Measurements from ENCODE around the gene C1orf216. TPM values are rescaled to one million over a fixed set of nuclear protein-coding genes. Genes with fewer than 3 reads are reported as not detected.
"Not testable (repeated sequence)": the region's sequence is repeated elsewhere in the genome, so short reads cannot be mapped to it uniquely, and the experiment has no call there.

Gene C1orf216
- total and polyA plus RNA-seq, 7 donors: 2.1 to 32.5 (median 21.6) TPM

GRCh38 chr1:35707601-35708440, 10.9 kb downstream of the C1orf216 start:
- intact Hi-C loops (cut with DNase I): no loop called here
- H3K4me1 ChIP-seq: peaks cover 0 to 17% (median 16%) of the 10 kb centered on the region in 4 donors
- no peaks in the 10 kb centered on the region for H3K36me3 ChIP-seq
- 1% methylated on average over 76 of the region's 76 CpGs for WGBS, 2 donors
- H3K4me3 ChIP-seq: peak overlapping the region; percentile 27 to 75 (median 56)
- peaks cover 2 to 40% (median 28%) of the 10 kb centered on the region in 3 donors for H3K27me3 ChIP-seq
- DNase-seq: no peak
- H3K9me3 ChIP-seq: no peaks in the 10 kb centered on the region
- peak overlapping the region in 1 of 4 donors; percentile 14 for H3K27ac ChIP-seq
- TF ChIP-seq POLR2A (IDR thresholded peaks at IDR 0.05) (no peak), EP300 (IDR thresholded peaks at IDR 0.05) (no peak), CTCF (IDR thresholded peaks at IDR 0.05) (no peak), POLR2AphosphoS5 (IDR thresholded peaks at IDR 0.05) (no peak)

GRCh38 chr1:35706846-35707600, 11.7 kb downstream of the C1orf216 start:
- peak overlapping the region; percentile 27 to 75 (median 56) for H3K4me3 ChIP-seq
- no peaks in the 10 kb centered on the region for H3K36me3 ChIP-seq

GRCh38 chr1:35702508-35702907, 16.2 kb downstream of the C1orf216 start:
- WGBS, 2 donors: 28 to 36% methylated on average over 7 of the region's 7 CpGs

More at GRCh38 chr1:35706846-35707600, 11.7 kb downstream of the C1orf216 start:
- intact Hi-C loops (cut with DNase I): no loop called here
- Histone ChIP-seq H3K4me1 (peaks cover 0 to 17% (median 16%) of the 10 kb centered on the region in 4 donors), H3K27me3 (peaks cover 2 to 48% (median 36%) of the 10 kb centered on the region in 3 donors), H3K27ac (no peak overlapping the region), H3K9me3 (no peaks in the 10 kb centered on the region)
- DNase-seq: no peak
- WGBS, 2 donors: 37% methylated on average over 28 to 29 of the region's 29 CpGs
- TF ChIP-seq CTCF (IDR thresholded peaks at IDR 0.05) (no peak), EP300 (IDR thresholded peaks at IDR 0.05) (no peak), POLR2AphosphoS5 (IDR thresholded peaks at IDR 0.05) (no peak), POLR2A (IDR thresholded peaks at IDR 0.05) (no peak)

GRCh38 chr1:35699152-35699551, 19.5 kb downstream of the C1orf216 start:
- H3K27me3 ChIP-seq: peaks cover 0 to 60% (median 48%) of the 10 kb centered on the region in 3 donors
- intact Hi-C loops (cut with DNase I): not testable (repeated sequence)
- WGBS, 2 donors: 98 to 100% methylated on average over 1 of the region's 1 CpG

More at GRCh38 chr1:35702508-35702907, 16.2 kb downstream of the C1orf216 start:
- Histone ChIP-seq H3K27me3 (peaks cover 2 to 72% (median 52%) of the 10 kb centered on the region in 3 donors), H3K27ac (no peak overlapping the region), H3K36me3 (no peaks in the 10 kb centered on the region), H3K9me3 (no peaks in the 10 kb centered on the region), H3K4me3 (no peak overlapping the region), H3K4me1 (peaks cover 0 to 4% (median 4%) of the 10 kb centered on the region in 4 donors)
- TF ChIP-seq CTCF (IDR thresholded peaks at IDR 0.05) (no peak), POLR2A (IDR thresholded peaks at IDR 0.05) (no peak), EP300 (IDR thresholded peaks at IDR 0.05) (no peak), POLR2AphosphoS5 (IDR thresholded peaks at IDR 0.05) (no peak)
- no peak for DNase-seq
- intact Hi-C loops (cut with DNase I): no loop called here

GRCh38 chr1:35692317-35692716, 26.4 kb downstream of the C1orf216 start:
- TF ChIP-seq POLR2A (IDR thresholded peaks at IDR 0.05): no peak
- no peak for TF ChIP-seq CTCF (IDR thresholded peaks at IDR 0.05)
- no peak for TF ChIP-seq EP300 (IDR thresholded peaks at IDR 0.05)
- TF ChIP-seq POLR2AphosphoS5 (IDR thresholded peaks at IDR 0.05): no peak
- Histone ChIP-seq H3K27me3 (peaks cover 0 to 5% (median 3%) of the 10 kb centered on the region in 3 donors), H3K9me3 (no peaks in the 10 kb centered on the region), H3K36me3 (no peaks in the 10 kb centered on the region), H3K4me1 (no peaks in the 10 kb centered on the region), H3K4me3 (no peak overlapping the region), H3K27ac (no peak overlapping the region)
- intact Hi-C loops (cut with DNase I): no loop called here
- no peak for DNase-seq
- 70 to 74% methylated on average over 2 of the region's 2 CpGs for WGBS, 2 donors

More at GRCh38 chr1:35699152-35699551, 19.5 kb downstream of the C1orf216 start:
- H3K4me1 ChIP-seq, DNase-seq, H3K27ac ChIP-seq, H3K36me3 ChIP-seq, H3K4me3 ChIP-seq, H3K9me3 ChIP-seq: not testable (repeated sequence)

Data from sigmoid colon (tissue), 7 donors.